Tibial artery (tissue), 4 donors: ENCODE results near the gene LRRC8D.

Source experiments
- DNase-seq, 2 donors: peaks; one replicate each; pipeline ENCODE4 v3.0.0-alpha.2; 2019
- H3K27ac ChIP-seq, 2 donors: fragments of 200-600 bp; sonication (generic) in 1 of 2; 1 replicate in 1 of 2; 2 replicates in 1 of 2; pipeline ENCODE4 v1.5.1; 2018 to 2019; ENCODE audit warnings: mild to moderate bottlenecking in 1 of 2
- H3K27me3 ChIP-seq, 2 donors: fragments of 200-600 bp; sonication (generic) in 1 of 2; one replicate each; pipeline versions ENCODE4 v1.5.1 to v1.6.0; 2016 to 2019
- H3K36me3 ChIP-seq, 3 donors: fragments of 200-600 bp; sonication (generic) in 2 of 3; one replicate each; pipeline ENCODE4 v1.5.1; 2016 to 2019; ENCODE audit warnings: mild to moderate bottlenecking in 2 of 3
- H3K4me1 ChIP-seq, 4 donors: fragments of 200-600 bp; sonication (generic) in 2 of 4; 1 replicate in 3 of 4; 2 replicates in 1 of 4; pipeline ENCODE4 v1.5.1; 2016 to 2019
- H3K4me3 ChIP-seq, 2 donors: fragments of 200-600 bp; sonication (generic) in 1 of 2; 1 replicate in 1 of 2; 2 replicates in 1 of 2; pipeline ENCODE4 v1.5.1; 2018 to 2019; ENCODE audit warnings: mild to moderate bottlenecking in 2 of 2
- H3K9me3 ChIP-seq, 3 donors: fragments of 200-600 bp; sonication (generic) in 1 of 3; one replicate each; pipeline ENCODE4 v1.5.1; 2016 to 2019
- intact Hi-C: fragments of 100-400 bp; cut with DNase I; formaldehyde crosslinking; loops from one replicate; pipeline ENCODE4 v1.15.0; 2023; ENCODE audit warnings: low total_unique reads
- TF ChIP-seq, protein P1 (sequence below), 2 experiments: fragments of 200-600 bp in 1 of 2; fragments of 450-650 bp in 1 of 2; IDR thresholded peaks; one replicate each; pipeline ENCODE4 v1.5.1; 2017 to 2019; ENCODE audit warnings: antibody characterized with exemption in 2 of 2, mild to moderate bottlenecking in 1 of 2, moderate library complexity in 1 of 2

The LRRC8D gene

DNA sequence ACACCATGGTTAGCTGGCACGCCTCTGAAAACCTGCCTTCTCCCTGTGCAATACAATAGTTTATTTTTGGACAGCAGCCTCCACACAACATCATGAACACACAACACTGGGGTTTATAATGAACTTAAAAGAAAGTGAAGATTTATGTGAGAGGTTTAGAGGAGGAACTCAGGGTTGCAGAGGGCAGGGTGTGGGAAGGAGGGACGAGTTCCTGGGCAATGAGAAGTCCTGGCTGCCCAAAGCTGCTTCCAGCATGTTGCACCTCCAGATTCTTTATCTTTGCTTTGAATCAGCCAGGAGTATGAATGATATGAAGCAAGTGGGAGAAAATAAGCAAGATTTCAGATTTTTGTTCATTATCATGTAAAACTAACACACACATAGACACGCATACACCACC lies 11.3 kb upstream of the LRRC8D start:
- H3K27me3 ChIP-seq, result peaks cover 0 to 14% of the 10 kb centered on the region in 2 donors
- DNase-seq, result no peak
- intact Hi-C loops, result loop anchor here (5.0 kb wide), 1 partner anchor 178 kb away; no protein-coding TSS in a partner anchor
- no peak overlapping the region for H3K4me3 ChIP-seq
- no peaks in the 10 kb centered on the region for H3K4me1 ChIP-seq
- no peaks in the 10 kb centered on the region for H3K9me3 ChIP-seq
- H3K27ac ChIP-seq, result no peak overlapping the region
- H3K36me3 ChIP-seq, result no peaks in the 10 kb centered on the region
- TF ChIP-seq, protein P1, sequence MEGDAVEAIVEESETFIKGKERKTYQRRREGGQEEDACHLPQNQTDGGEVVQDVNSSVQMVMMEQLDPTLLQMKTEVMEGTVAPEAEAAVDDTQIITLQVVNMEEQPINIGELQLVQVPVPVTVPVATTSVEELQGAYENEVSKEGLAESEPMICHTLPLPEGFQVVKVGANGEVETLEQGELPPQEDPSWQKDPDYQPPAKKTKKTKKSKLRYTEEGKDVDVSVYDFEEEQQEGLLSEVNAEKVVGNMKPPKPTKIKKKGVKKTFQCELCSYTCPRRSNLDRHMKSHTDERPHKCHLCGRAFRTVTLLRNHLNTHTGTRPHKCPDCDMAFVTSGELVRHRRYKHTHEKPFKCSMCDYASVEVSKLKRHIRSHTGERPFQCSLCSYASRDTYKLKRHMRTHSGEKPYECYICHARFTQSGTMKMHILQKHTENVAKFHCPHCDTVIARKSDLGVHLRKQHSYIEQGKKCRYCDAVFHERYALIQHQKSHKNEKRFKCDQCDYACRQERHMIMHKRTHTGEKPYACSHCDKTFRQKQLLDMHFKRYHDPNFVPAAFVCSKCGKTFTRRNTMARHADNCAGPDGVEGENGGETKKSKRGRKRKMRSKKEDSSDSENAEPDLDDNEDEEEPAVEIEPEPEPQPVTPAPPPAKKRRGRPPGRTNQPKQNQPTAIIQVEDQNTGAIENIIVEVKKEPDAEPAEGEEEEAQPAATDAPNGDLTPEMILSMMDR (IDR thresholded peaks at IDR 0.05), result no peak

DNA sequence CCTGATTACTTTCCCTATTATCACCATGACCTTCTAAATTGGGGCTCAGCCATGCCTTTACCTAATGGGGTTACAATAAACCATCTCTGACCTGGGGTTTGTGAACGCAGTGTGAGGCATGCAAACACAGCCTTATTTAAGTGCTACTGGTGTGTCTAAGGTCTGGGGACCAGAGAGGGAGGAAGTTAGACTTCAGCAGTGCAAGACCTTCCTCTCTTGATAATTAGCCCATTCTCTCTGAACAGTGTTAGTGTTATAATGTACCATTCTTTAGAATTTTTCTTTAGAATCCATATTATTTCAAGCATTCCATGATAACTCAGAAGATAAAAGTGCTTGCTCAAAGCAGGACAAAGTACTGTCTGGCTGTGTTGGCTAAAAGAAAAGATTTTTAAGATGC lies 10.5 kb upstream of the LRRC8D start:
- intact Hi-C loops, result no loop called here
- TF ChIP-seq, protein P1 (IDR thresholded peaks at IDR 0.05), result no peak
- H3K4me1 ChIP-seq, result no peaks in the 10 kb centered on the region
- H3K4me3 ChIP-seq, result no peak overlapping the region
- no peak overlapping the region for H3K27ac ChIP-seq
- DNase-seq, result no peak
- H3K27me3 ChIP-seq, result peaks cover 0 to 14% of the 10 kb centered on the region in 2 donors
- H3K9me3 ChIP-seq, result no peaks in the 10 kb centered on the region
- no peaks in the 10 kb centered on the region for H3K36me3 ChIP-seq

DNA sequence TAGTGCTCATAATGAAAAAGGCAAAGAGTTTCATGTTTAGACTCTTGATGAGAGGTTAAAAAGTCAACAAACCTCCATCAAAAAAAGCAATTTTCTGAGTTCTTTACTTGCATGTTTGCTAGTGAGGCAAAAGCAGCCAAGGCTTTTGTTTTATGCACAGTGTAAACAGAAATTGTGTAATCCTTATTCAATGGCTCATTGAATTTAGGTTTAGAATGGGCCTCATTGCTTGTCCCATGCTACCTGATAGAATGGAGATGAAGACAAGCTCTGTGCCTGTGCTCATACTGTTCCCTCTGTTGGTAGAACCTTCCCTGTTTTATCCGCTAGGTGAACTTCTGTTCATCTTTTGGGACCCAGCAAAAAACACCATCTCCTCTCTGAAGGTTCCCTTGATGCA lies 10.0 kb upstream of the LRRC8D start:
- H3K27ac ChIP-seq, result no peak overlapping the region
- H3K9me3 ChIP-seq, result no peaks in the 10 kb centered on the region
- TF ChIP-seq, protein P1 (IDR thresholded peaks at IDR 0.05), result no peak
- intact Hi-C loops, result no loop called here
- peaks cover 0 to 14% of the 10 kb centered on the region in 2 donors for H3K27me3 ChIP-seq
- no peaks in the 10 kb centered on the region for H3K4me1 ChIP-seq
- no peaks in the 10 kb centered on the region for H3K36me3 ChIP-seq
- no peak for DNase-seq
- H3K4me3 ChIP-seq, result no peak overlapping the region

DNA sequence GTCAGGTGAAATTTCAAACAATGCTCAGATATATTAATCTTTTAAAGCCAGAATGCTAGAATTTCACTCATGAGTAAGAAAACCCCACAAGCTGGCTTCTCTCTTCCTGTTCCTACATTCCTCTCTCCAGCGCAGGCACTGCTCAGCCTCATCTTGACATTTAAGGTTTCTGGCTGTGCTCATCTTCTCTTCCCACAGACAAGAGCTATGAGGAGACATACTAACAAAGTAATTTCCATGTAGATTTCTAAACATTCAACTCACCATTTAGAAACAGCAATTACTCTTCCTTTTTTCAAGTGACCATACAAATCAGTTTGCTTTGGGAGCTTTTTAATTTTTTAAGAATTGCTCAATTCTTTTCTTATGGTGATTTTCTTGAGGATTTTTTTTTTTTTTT lies 7.8 kb upstream of the LRRC8D start:
- Histone ChIP-seq H3K27ac (no peak overlapping the region), H3K27me3 (peaks cover 0 to 10% of the 10 kb centered on the region in 2 donors), H3K9me3 (no peaks in the 10 kb centered on the region), H3K36me3 (no peaks in the 10 kb centered on the region), H3K4me3 (no peak overlapping the region), H3K4me1 (no peaks in the 10 kb centered on the region)
- TF ChIP-seq, protein P1 (IDR thresholded peaks at IDR 0.05), result no peak
- no peak for DNase-seq
- intact Hi-C loops, result no loop called here

DNA sequence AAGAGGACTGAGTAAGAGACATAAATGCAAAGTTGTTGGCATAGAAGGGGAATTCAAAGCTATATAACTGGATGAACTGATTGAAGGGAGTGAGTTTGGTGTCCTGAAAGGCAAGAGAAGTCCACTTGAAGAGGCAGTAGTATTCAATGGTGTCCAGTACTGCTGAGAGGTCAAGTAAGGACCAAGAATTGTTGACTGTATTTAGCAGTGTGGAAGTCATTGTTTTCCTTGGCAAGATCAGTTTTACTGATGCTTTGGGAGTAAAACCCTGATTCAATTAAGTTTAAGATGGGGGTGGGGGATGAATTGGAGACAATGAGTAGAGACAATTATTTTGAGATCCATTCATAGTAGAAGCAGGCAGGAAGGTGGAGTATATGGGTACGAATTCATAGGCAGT lies 5.8 kb upstream of the LRRC8D start:
- H3K27ac ChIP-seq, result no peak overlapping the region
- no peak for DNase-seq
- no peak overlapping the region for H3K4me3 ChIP-seq
- H3K27me3 ChIP-seq, result peaks cover 0 to 3% of the 10 kb centered on the region in 2 donors
- intact Hi-C loops, result no loop called here
- H3K36me3 ChIP-seq, result no peaks in the 10 kb centered on the region
- H3K9me3 ChIP-seq, result no peaks in the 10 kb centered on the region
- peaks cover 0 to 1% (median 0%) of the 10 kb centered on the region in 4 donors for H3K4me1 ChIP-seq
- TF ChIP-seq, protein P1 (IDR thresholded peaks at IDR 0.05), result no peak

DNA sequence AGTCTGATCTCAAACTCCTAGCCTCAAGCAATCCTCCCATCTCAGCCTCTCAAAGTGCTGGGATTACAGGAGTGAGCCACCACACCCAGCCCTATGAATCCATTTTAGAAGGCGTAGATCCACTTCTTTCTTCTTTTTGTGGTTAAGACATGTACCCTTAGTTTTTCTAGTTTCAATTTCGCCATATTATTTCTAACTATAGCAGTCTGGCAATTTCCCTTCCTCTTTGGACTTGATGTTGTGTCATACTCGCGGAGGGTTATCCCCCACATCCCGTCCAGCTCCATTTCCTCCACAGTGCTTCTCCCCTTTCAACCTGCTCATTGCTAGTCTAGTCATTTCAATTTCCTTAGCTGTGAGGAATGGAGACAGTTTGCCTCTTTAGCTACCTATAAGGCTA lies 5.2 kb upstream of the LRRC8D start:
- Histone ChIP-seq H3K4me1 (peaks cover 0 to 7% (median 3%) of the 10 kb centered on the region in 4 donors), H3K9me3 (no peaks in the 10 kb centered on the region), H3K27me3 (peaks cover 0 to 3% of the 10 kb centered on the region in 2 donors), H3K4me3 (no peak overlapping the region), H3K27ac (no peak overlapping the region), H3K36me3 (no peaks in the 10 kb centered on the region)
- TF ChIP-seq, protein P1 (IDR thresholded peaks at IDR 0.05), result no peak
- no peak for DNase-seq
- intact Hi-C loops, result no loop called here
